ENCODE results near the gene ASIC4.

Gene ASIC4

DNA sequence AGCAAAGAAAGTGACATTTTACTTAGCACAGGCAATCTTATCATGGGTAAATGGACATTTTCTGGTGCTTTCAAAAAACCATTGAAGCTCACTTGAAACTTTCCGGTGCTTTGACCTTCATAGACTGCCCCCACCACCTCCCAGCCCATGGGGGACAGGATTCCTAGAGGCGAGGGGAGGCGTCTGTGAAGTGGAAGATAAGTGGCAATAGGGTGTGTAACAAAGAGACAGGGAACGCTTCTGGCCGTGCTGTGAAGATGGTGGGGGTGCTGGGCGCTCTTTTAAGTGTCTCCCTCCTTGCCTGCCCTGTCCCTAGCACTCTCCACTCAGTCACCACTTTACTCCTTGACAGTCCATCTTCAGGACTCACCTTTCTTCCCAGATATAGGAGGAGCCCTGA, 39.0 kb upstream of the ASIC4 start:
- TF ChIP-seq, protein P1, sequence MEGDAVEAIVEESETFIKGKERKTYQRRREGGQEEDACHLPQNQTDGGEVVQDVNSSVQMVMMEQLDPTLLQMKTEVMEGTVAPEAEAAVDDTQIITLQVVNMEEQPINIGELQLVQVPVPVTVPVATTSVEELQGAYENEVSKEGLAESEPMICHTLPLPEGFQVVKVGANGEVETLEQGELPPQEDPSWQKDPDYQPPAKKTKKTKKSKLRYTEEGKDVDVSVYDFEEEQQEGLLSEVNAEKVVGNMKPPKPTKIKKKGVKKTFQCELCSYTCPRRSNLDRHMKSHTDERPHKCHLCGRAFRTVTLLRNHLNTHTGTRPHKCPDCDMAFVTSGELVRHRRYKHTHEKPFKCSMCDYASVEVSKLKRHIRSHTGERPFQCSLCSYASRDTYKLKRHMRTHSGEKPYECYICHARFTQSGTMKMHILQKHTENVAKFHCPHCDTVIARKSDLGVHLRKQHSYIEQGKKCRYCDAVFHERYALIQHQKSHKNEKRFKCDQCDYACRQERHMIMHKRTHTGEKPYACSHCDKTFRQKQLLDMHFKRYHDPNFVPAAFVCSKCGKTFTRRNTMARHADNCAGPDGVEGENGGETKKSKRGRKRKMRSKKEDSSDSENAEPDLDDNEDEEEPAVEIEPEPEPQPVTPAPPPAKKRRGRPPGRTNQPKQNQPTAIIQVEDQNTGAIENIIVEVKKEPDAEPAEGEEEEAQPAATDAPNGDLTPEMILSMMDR (IDR thresholded peaks at IDR 0.05; ENCODE audit: extremely low read depth, insufficient read depth, missing control alignments): no peak
- in situ Hi-C loops (cut with MboI; ENCODE audit: low pct_unique_long_range_greater_than_20kb, low sequenced_read_pairs, unreplicated experiment): no loop called here
- no peak for DNase-seq (ENCODE audit: low spot score)

DNA sequence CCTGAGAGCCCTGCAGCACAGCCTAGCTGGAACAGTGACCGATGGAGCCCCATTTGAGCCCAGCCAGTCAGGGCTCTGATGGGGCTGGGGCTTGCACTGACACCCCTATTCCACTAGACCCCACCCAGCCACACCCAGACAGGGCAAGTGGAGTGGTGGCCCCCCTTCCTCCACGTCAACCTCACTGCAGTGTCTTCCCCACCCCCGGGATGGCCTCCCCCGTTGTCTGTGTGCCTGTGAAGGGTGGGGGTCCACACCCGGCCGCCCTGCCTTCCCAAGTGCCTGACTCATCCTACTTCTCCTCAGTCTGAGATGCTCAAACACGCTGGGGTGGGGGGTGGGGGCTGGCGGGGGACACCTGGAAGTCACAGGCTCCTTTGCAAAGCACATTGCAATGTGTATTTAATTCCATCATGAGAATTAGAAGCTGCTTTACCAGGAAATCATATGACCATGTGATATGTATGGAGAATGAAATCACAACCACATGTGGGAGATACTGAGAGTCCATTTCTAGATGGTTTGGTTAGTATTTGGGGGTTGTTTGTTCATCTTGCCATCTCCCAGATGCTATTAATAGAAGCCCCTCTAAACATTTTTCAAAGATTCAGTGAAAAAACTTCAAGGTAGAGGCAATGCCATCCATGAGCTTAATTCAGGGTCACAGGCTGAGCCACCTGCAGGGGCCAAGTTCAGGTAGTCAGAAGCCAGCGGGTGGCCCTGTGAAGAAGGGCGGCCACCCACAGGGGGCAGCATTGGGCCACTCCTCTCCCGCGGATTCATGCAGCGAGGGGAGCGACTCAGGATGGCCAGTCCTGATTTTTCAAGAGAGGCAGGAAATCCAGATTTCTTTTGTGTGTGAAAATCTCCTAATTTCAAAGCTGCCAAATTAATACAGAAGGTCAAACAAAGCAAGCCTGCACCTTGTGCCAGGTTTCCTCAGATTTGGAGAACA, 38.3 kb upstream of the ASIC4 start:
- TF ChIP-seq, protein P1 (IDR thresholded peaks at IDR 0.05; ENCODE audit: extremely low read depth, insufficient read depth, missing control alignments): peak; percentile 82
- in situ Hi-C loops (cut with MboI; ENCODE audit: low pct_unique_long_range_greater_than_20kb, low sequenced_read_pairs, unreplicated experiment): no loop called here
- peak; percentile 81 for DNase-seq (ENCODE audit: low spot score)

DNA sequence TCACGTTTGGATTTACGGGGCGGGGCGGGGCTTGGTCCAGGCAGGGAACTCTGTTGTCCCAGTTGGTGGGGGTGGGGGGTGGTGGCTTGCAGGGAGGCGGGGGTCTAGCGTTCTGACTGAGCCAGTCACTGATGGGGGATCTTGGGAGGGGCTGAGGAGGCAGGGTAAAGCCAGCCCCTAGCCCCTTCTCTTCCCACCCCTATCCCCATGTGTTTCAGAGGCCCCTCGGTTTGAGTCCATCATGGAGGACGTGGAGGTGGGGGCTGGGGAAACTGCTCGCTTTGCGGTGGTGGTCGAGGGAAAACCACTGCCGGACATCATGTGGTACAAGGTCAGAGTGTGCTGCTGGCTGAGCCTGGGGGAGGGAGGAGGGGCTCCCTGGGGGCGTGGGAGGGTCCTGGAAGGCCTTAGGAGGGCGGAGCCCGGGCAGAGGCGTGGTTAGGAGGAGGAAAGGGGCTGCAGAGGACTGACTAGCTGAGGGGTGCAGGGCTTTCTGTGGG, 37.6 kb upstream of the ASIC4 start:
- DNase-seq (ENCODE audit: low spot score): no peak
- TF ChIP-seq, protein P1 (IDR thresholded peaks at IDR 0.05; ENCODE audit: extremely low read depth, insufficient read depth, missing control alignments): no peak
- in situ Hi-C loops (cut with MboI; ENCODE audit: low pct_unique_long_range_greater_than_20kb, low sequenced_read_pairs, unreplicated experiment): no loop called here

DNA sequence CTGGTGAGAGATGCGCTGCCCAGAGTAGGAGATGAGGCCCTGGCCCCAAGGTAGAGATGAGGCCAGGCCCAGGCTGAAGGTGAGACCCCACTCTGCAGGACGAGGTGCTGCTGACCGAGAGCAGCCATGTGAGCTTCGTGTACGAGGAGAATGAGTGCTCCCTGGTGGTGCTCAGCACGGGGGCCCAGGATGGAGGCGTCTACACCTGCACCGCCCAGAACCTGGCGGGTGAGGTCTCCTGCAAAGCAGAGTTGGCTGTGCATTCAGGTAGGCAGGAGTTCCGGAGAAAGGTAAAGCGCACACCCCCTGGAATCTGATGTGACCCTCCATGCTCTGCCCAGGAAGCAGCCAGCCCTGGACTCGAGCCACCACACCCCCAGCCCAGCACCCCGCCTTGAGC, 37.1 kb upstream of the ASIC4 start:
- DNase-seq (ENCODE audit: low spot score): no peak
- in situ Hi-C loops (cut with MboI; ENCODE audit: low pct_unique_long_range_greater_than_20kb, low sequenced_read_pairs, unreplicated experiment): no loop called here
- TF ChIP-seq, protein P1 (IDR thresholded peaks at IDR 0.05; ENCODE audit: extremely low read depth, insufficient read depth, missing control alignments): no peak

DNA sequence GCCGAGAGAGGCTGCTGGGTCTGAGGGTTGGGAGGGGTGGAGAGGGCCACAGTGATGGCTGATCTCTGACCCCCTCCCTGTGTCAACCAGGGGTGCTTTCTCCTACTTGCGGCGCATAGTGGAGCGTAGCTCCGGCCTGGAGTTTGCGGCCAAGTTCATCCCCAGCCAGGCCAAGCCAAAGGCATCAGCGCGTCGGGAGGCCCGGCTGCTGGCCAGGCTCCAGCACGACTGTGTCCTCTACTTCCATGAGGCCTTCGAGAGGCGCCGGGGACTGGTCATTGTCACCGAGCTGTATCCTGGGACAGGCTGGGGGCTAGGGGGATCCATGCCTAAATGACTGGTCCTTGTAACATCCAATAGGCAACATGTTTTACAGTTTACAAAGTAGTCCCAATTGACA, 36.5 kb upstream of the ASIC4 start:
- no peak for DNase-seq (ENCODE audit: low spot score)
- in situ Hi-C loops (cut with MboI; ENCODE audit: low pct_unique_long_range_greater_than_20kb, low sequenced_read_pairs, unreplicated experiment): no loop called here
- TF ChIP-seq, protein P1 (IDR thresholded peaks at IDR 0.05; ENCODE audit: extremely low read depth, insufficient read depth, missing control alignments): no peak

DNA sequence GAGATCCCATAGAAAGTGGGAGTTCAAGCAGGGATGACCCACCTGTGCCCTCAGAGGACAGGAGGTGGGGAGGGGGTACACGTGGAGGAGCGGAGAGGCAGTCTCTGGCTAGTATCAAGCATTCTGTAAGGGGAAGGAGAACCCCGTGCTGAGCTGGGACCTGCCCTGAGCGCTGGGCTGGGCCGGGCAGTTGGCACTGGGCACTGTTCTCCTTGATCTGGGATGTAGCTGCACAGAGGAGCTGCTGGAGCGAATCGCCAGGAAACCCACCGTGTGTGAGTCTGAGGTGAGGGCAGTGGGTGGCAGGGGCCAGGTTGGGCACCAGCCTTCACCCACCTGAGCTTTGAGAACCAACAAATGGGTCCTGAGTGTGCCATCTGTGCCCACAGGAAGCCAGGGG, 35.4 kb upstream of the ASIC4 start:
- TF ChIP-seq, protein P1 (IDR thresholded peaks at IDR 0.05; ENCODE audit: extremely low read depth, insufficient read depth, missing control alignments): no peak
- in situ Hi-C loops (cut with MboI; ENCODE audit: low pct_unique_long_range_greater_than_20kb, low sequenced_read_pairs, unreplicated experiment): no loop called here
- DNase-seq (ENCODE audit: low spot score): no peak
